GM12878 (cell line): ENCODE results near the gene DHPS. TPM values are rescaled to one million over a fixed set of nuclear protein-coding genes. Genes with fewer than 3 reads are reported as not detected.

Experiments
- ATAC-seq: fragments of 200-7000 bp; cut with Tn5 transposase; 3 replicates; pipeline ENCODE4 v1.9.1; 2020; ENCODE audit warnings: mild to moderate bottlenecking, moderate library complexity
- BruUV-seq: library from RNA; stranded (reverse); fragments of 400-500 nt; replicated peaks from 2 replicates; lab custom pipeline; 2021; lab: Mats Ljungman, UMichigan
- CTCF ChIA-PET: fragments of 300-600 bp; sonication (Branson Sonifier 250); formaldehyde crosslinking; extraction: SDS; loops from one replicate; lab custom pipeline; 2021; ENCODE audit warnings: inconsistent platforms; lab: Yijun Ruan, JAX
- POLR2A ChIA-PET: fragments of 350-600 bp; formaldehyde crosslinking; extraction: SDS; loops from one replicate; lab custom pipeline; 2021; ENCODE audit warnings: inconsistent platforms; lab: Charles Lee
- RAD21 ChIA-PET: fragments of 300-600 bp; sonication (Branson Sonifier 250); formaldehyde crosslinking; loops from one replicate; lab custom pipeline; 2023; ENCODE audit warnings: antibody characterized with exemption; ENCODE audit not compliant: unreplicated experiment; lab: Charles Lee
- SMC1A ChIA-PET: fragments of 300-600 bp; sonication (Branson Sonifier 250); formaldehyde crosslinking; loops from one replicate; lab custom pipeline; 2023; ENCODE audit not compliant: unreplicated experiment, uncharacterized antibody; lab: Charles Lee
- DNase-seq: peaks from one replicate; pipeline ENCODE4 v3.0.0-alpha.2; 2011; ENCODE audit warnings: low read depth, low spot score
- FAIRE-seq: peaks from 3 replicates; lab custom pipeline; 2011; peaks lifted over from hg19 to GRCh38; lab: Jason Lieb, UNC
- H2AFZ ChIP-seq: 2 replicates; pipeline ENCODE4 v1.6.0; 2011; ENCODE audit warnings: low read depth, low read length, control low read depth; ENCODE audit not compliant: control insufficient read depth
- H3K27ac ChIP-seq: 2 replicates; pipeline ENCODE4 v1.5.1; 2011; ENCODE audit warnings: control low read depth; ENCODE audit not compliant: control insufficient read depth, insufficient read depth
- H3K27me3 ChIP-seq, 2 experiments: replicated peaks in 1 of 2; 2 replicates each; pipeline versions ENCODE4 v1.6.0 to v1.6.1; 2011; ENCODE audit warnings: low read length in 1 of 2; ENCODE audit not compliant: control insufficient read depth in 2 of 2, insufficient read depth in 2 of 2
- H3K36me3 ChIP-seq, 2 experiments: 2 replicates each; pipeline ENCODE4 v1.5.1; 2011; ENCODE audit warnings: low read length in 1 of 2; ENCODE audit not compliant: control insufficient read depth in 2 of 2, insufficient read depth in 2 of 2
- H3K4me1 ChIP-seq: 2 replicates; pipeline ENCODE4 v1.6.1; 2011; ENCODE audit warnings: mild to moderate bottlenecking, low read length, moderate library complexity, mixed read lengths; ENCODE audit not compliant: control insufficient read depth, insufficient read depth
- H3K4me2 ChIP-seq: 2 replicates; pipeline ENCODE4 v1.6.0; 2011; ENCODE audit warnings: control low read depth; ENCODE audit not compliant: control insufficient read depth, insufficient read depth
- H3K4me3 ChIP-seq: fragments of 200-600 bp; sonication (generic); 2 replicates; pipeline ENCODE4 v1.5.1; 2016
- H3K79me2 ChIP-seq: 2 replicates; pipeline ENCODE4 v1.6.0; 2011; ENCODE audit warnings: low read length; ENCODE audit not compliant: control insufficient read depth, insufficient read depth
- H3K9ac ChIP-seq: 2 replicates; pipeline ENCODE4 v1.8.0; 2011; ENCODE audit warnings: low read length, control low read depth, mixed read lengths; ENCODE audit not compliant: control insufficient read depth, insufficient read depth
- H3K9me3 ChIP-seq: replicated peaks from 3 replicates; pipeline ENCODE4 v1.5.1; 2011; ENCODE audit warnings: mild to moderate bottlenecking, low read length; ENCODE audit not compliant: control insufficient read depth, insufficient read depth
- H4K20me1 ChIP-seq: 2 replicates; pipeline ENCODE4 v1.6.0; 2011; ENCODE audit not compliant: control insufficient read depth, insufficient read depth
- CHD1 ChIP-seq: IDR thresholded peaks from 2 replicates; pipeline ENCODE4 v1.6.1; 2012; ENCODE audit warnings: low read depth, low read length, improper control_type of control experiment
- CHD4 ChIP-seq: fragments of 200-600 bp; sonication (generic); IDR thresholded peaks from 2 replicates; pipeline ENCODE4 v1.6.1; 2016; ENCODE audit warnings: mild to moderate bottlenecking
- FOXK2 ChIP-seq: fragments of 450-650 bp; IDR thresholded peaks from 2 replicates; pipeline ENCODE4 v1.6.1; 2017; ENCODE audit warnings: mild to moderate bottlenecking, moderate library complexity
- GABPA ChIP-seq: IDR thresholded peaks from 2 replicates; pipeline ENCODE4 v1.6.1; 2014; ENCODE audit warnings: antibody characterized with exemption, low read depth, mild to moderate bottlenecking, inconsistent platforms
- KAT2A ChIP-seq: conservative IDR thresholded peaks from 2 replicates; pipeline ENCODE4 v1.6.1; 2011; ENCODE audit warnings: low read depth, low read length; ENCODE audit not compliant: control insufficient read depth
- MTA2 ChIP-seq: fragments of 450-650 bp; IDR thresholded peaks from 2 replicates; pipeline ENCODE4 v1.6.1; 2016; ENCODE audit warnings: low read depth, mild to moderate bottlenecking, moderate library complexity
- NFXL1 ChIP-seq: fragments of 450-650 bp; IDR thresholded peaks from 2 replicates; pipeline ENCODE4 v1.6.1; 2017; ENCODE audit warnings: antibody characterized with exemption, mild to moderate bottlenecking, borderline replicate concordance
- PAX5 ChIP-seq: IDR thresholded peaks from 2 replicates; pipeline ENCODE4 v1.6.1; 2011; ENCODE audit warnings: low read depth, low read length, borderline replicate concordance
- PAX8 ChIP-seq: fragments of 450-650 bp; IDR thresholded peaks from 2 replicates; pipeline ENCODE4 v1.6.1; 2017; ENCODE audit warnings: mild to moderate bottlenecking, moderate library complexity
- PBX3 ChIP-seq: IDR thresholded peaks from 2 replicates; pipeline ENCODE4 v1.6.1; 2011; ENCODE audit warnings: mild to moderate bottlenecking, low read depth, low read length, moderate library complexity; ENCODE audit not compliant: insufficient replicate concordance
- POU2F2 ChIP-seq: IDR thresholded peaks from 3 replicates; pipeline ENCODE4 v1.6.1; 2011; ENCODE audit warnings: low read depth, mild to moderate bottlenecking, low read length, borderline replicate concordance
- RAD51 ChIP-seq: fragments of 450-650 bp; IDR thresholded peaks from 2 replicates; pipeline ENCODE4 v1.6.1; 2016; ENCODE audit warnings: moderate library complexity, mild to moderate bottlenecking, inconsistent platforms
- SIX5 ChIP-seq: IDR thresholded peaks from 2 replicates; pipeline ENCODE4 v1.6.1; 2011; ENCODE audit warnings: mild to moderate bottlenecking, low read depth, low read length, moderate library complexity; ENCODE audit not compliant: severe bottlenecking
- TARDBP ChIP-seq: IDR thresholded peaks from 2 replicates; pipeline ENCODE4 v1.6.1; 2016; ENCODE audit warnings: borderline replicate concordance
- TCF3 ChIP-seq: IDR thresholded peaks from 2 replicates; pipeline ENCODE4 v1.6.1; 2012; ENCODE audit warnings: low read depth, mild to moderate bottlenecking, low read length, borderline replicate concordance; ENCODE audit not compliant: insufficient read depth
- ZNF274 ChIP-seq: IDR thresholded peaks from one replicate; pipeline ENCODE4 v1.8.0; 2011; ENCODE audit not compliant: insufficient read length, insufficient read depth
- WGBS: methylation state at CpG from one replicate; pipeline ENCODE4 v1.1.6; 2016; ENCODE audit warnings: low lambda C conversion rate; ENCODE audit not compliant: insufficient replicate concordance, insufficient coverage; ENCODE audit errors: missing lambda C conversion rate; 5-methylcytosine and 5-hydroxymethylcytosine counted together
- in situ Hi-C: fragments of 300-500 bp; cut with MboI; formaldehyde crosslinking; loops from 9 replicates; pipeline ENCODE4 v1.14.3; 2018; ENCODE audit warnings: mixed read lengths
- intact Hi-C: fragments of 100-400 bp; cut with micrococcal nuclease; formaldehyde crosslinking; loops from one replicate; pipeline ENCODE4 v1.14.2; 2022; ENCODE audit not compliant: unreplicated experiment
- polyA plus RNA-seq, 11 experiments: library from polyadenylated mRNA; depleted of rRNA in 4 of 11; unstranded in 6 of 11; stranded (reverse) in 5 of 11; fragments of >200 nt; fragmentation: Nextera tagmentation in 4 of 11; fragmentation: Illumina TruSeq in 1 of 11; extraction: Ambion mirVana in 4 of 11; extraction: Trizol in 1 of 11; gene quantifications; 1 replicate in 1 of 11; 2 replicates in 10 of 11; pipeline versions ENCODE4 v1.2.1 to v1.2.3, GENCODE V29; 2011 to 2016; ENCODE audit warnings: inconsistent platforms in 2 of 11, missing spikeins in 2 of 11, low read depth in 1 of 11
- total RNA-seq, 4 experiments: library from RNA; depleted of rRNA in 3 of 4; stranded (reverse); fragments of >200 nt in 3 of 4; fragmentation: Illumina TruSeq in 1 of 4; extraction: Trizol in 1 of 4; gene quantifications; 2 replicates each; pipeline versions ENCODE4 v1.2.1 to v1.2.3, GENCODE V29; 2013 to 2021

DHPS gene
- total and polyA plus RNA-seq, 10 of the 15 experiments (the other 5 are each of a cell fraction or from before 2014, with no cell fraction given): 36.4 to 104 (median 83.4) TPM

DNA sequence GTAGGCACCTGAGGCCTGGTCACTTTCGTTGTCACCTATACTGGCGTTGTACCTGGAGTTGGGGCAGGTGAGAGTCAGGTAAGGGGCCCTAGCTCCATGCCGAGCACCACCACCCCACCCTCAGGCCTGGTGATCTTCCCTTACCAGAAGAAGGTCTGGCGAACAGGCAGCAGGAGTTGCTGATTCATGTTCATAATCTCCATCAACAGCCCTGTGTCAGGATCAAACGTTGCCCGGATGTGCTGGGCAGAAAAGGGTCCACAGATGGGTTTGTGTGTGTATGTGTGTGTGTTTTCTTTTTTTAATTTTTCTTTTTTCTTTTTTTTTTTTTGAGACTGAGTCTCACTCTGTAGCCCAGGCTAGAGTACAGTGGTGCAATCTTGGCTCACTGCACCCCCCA lies 29.5 kb downstream of the DHPS start:
- 96% methylated on average over 6 of the region's 6 CpGs for WGBS
- POLR2A ChIA-PET: no interaction called here
- peaks cover 14 to 15% of the 10 kb centered on the region in 2 experiments; a peak in 3 of 4 replicates for H3K36me3 ChIP-seq
- H3K79me2 ChIP-seq: no peaks in the 10 kb centered on the region
- DNase-seq (no peak), FAIRE-seq (no peak), ATAC-seq (no peak)
- H3K9me3 ChIP-seq: no peaks in the 10 kb centered on the region; the same call in 2 of the 3 replicates
- H4K20me1 ChIP-seq: no peaks in the 10 kb centered on the region
- CTCF ChIA-PET: interaction anchor here (1.5 kb wide), 1 partner anchor 13 kb away, joined by 3 read pairs; no protein-coding TSS in a partner anchor
- SMC1A ChIA-PET: no interaction called here
- in situ Hi-C loops (no loop called here), intact Hi-C loops (no loop called here)
- TF ChIP-seq PBX3: no peak
- TF ChIP-seq KAT2A: no peak
- TF ChIP-seq RAD51: no peak
- no peak for TF ChIP-seq NFXL1
- no peak for TF ChIP-seq TARDBP
- TF ChIP-seq GABPA: no peak
- no peak for TF ChIP-seq PAX5
- no peak for TF ChIP-seq PAX8
- TF ChIP-seq SIX5: no peak
- no peak for TF ChIP-seq POU2F2
- TF ChIP-seq FOXK2: no peak
- no peak for TF ChIP-seq TCF3
- TF ChIP-seq MTA2: no peak
- TF ChIP-seq CHD4: no peak
- no peak for TF ChIP-seq CHD1
- TF ChIP-seq ZNF274: no peak
- no peaks in the 10 kb centered on the region for H3K4me1 ChIP-seq
- RAD21 ChIA-PET: no interaction called here
- no peak overlapping the region for H3K27ac ChIP-seq
- H3K4me2 ChIP-seq: no peak overlapping the region
- H2AFZ ChIP-seq: no peak overlapping the region
- H3K27me3 ChIP-seq: no peaks in the 10 kb centered on the region
- BruUV-seq: no TSS peak
- no peak overlapping the region for H3K9ac ChIP-seq
- no peak overlapping the region for H3K4me3 ChIP-seq
